ENCODE data around the gene ESM1.

The ESM1 gene

GRCh38 chr5:54985301-54986268 lies at the start of gene ESM1:
Gene ESM1 (minus strand): TSS chr5:54985593. CDS start chr5:54985517, 76 bp downstream.
- in situ Hi-C loops (cut with HindIII; ENCODE audit: low sequenced_read_pairs): no loop called here
- peak within 1 kb of the TSS; percentile 8 for H3K4me3 ChIP-seq (ENCODE audit: low read depth, low read length)
- DNase-seq (ENCODE audit: low read depth): no peak
- no peak for TF ChIP-seq CTCF (IDR thresholded peaks at IDR 0.05; ENCODE audit: low read depth, low read length, missing control alignments)

GRCh38 chr5:55033568-55033967 lies 48.2 kb upstream of the ESM1 start:
- DNase-seq (ENCODE audit: low read depth): no peak
- no peak for TF ChIP-seq CTCF (IDR thresholded peaks at IDR 0.05; ENCODE audit: low read depth, low read length, missing control alignments)
- in situ Hi-C loops (cut with HindIII; ENCODE audit: low sequenced_read_pairs): no loop called here

GRCh38 chr5:55031492-55031891 lies 46.1 kb upstream of the ESM1 start:
- no peak overlapping the region for H3K4me3 ChIP-seq (ENCODE audit: low read depth, low read length)
- no peak for TF ChIP-seq CTCF (IDR thresholded peaks at IDR 0.05; ENCODE audit: low read depth, low read length, missing control alignments)
- in situ Hi-C loops (cut with HindIII; ENCODE audit: low sequenced_read_pairs): no loop called here
- no peak for DNase-seq (ENCODE audit: low read depth)

More at GRCh38 chr5:55033568-55033967, 48.2 kb upstream of the ESM1 start:
- no peak overlapping the region for H3K4me3 ChIP-seq (ENCODE audit: low read depth, low read length)

GRCh38 chr5:55030676-55031369 lies 45.4 kb upstream of the ESM1 start:
- no peak for TF ChIP-seq CTCF (IDR thresholded peaks at IDR 0.05; ENCODE audit: low read depth, low read length, missing control alignments)
- DNase-seq (ENCODE audit: low read depth): no peak

GRCh38 chr5:55030220-55030619 lies 44.8 kb upstream of the ESM1 start:
- in situ Hi-C loops (cut with HindIII; ENCODE audit: low sequenced_read_pairs): no loop called here
- H3K4me3 ChIP-seq (ENCODE audit: low read depth, low read length): no peak overlapping the region
- no peak for DNase-seq (ENCODE audit: low read depth)
- TF ChIP-seq CTCF (IDR thresholded peaks at IDR 0.05; ENCODE audit: low read depth, low read length, missing control alignments): no peak

More at GRCh38 chr5:55030676-55031369, 45.4 kb upstream of the ESM1 start:
- no peak overlapping the region for H3K4me3 ChIP-seq (ENCODE audit: low read depth, low read length)
- in situ Hi-C loops (cut with HindIII; ENCODE audit: low sequenced_read_pairs): no loop called here

- DNase-seq (ENCODE audit: low read depth): no peak
- TF ChIP-seq CTCF (IDR thresholded peaks at IDR 0.05; ENCODE audit: low read depth, low read length, missing control alignments): no peak
- no peak overlapping the region for H3K4me3 ChIP-seq (ENCODE audit: low read depth, low read length)
- in situ Hi-C loops (cut with HindIII; ENCODE audit: low sequenced_read_pairs): no loop called here
Observed at GRCh38 chr5:55027595-55027994, 42.2 kb upstream of the ESM1 start.
